Measurements from ENCODE around the gene GSS.

The GSS gene

GRCh38 chr20:34955231-34956040 lies at the start of gene GSS, which contains the start of gene MYH7B:
TSS of gene GSS (minus strand) at chr20:34955806. CDS start at chr20:34951852, 3,954 bp downstream.
TSS of gene MYH7B (plus strand) at chr20:34955868. CDS start at chr20:34978006, 22,138 bp downstream.
- H3K9me3 ChIP-seq (ENCODE audit: control insufficient read depth, low read length) = no peaks in the 10 kb centered on the region
- H3K4me3 ChIP-seq (ENCODE audit: low read length) = peak within 1 kb of the TSS; percentile 90
- no peaks in the 10 kb centered on the region for H3K27me3 ChIP-seq (replicated peaks; ENCODE audit: control insufficient read depth, insufficient read depth, low read length)
- DNase-seq (ENCODE audit: low read depth) = peak; percentile 98
- peaks cover 10% of the 10 kb centered on the region for H3K4me1 ChIP-seq (ENCODE audit: control insufficient read depth, insufficient read depth, low read length)
- H3K36me3 ChIP-seq (ENCODE audit: control insufficient read depth, insufficient read depth, low read length, severe bottlenecking) = peaks cover 9% of the 10 kb centered on the region
- peak within 1 kb of the TSS; percentile 94 for H3K9ac ChIP-seq (ENCODE audit: low read length)

GRCh38 chr20:35004749-35005462 lies 49.3 kb upstream of the GSS start:
- Histone ChIP-seq H3K9ac (ENCODE audit: low read length) (no peak overlapping the region), H3K4me3 (ENCODE audit: low read length) (no peak overlapping the region), H3K4me1 (ENCODE audit: control insufficient read depth, insufficient read depth, low read length) (peaks cover 22% of the 10 kb centered on the region), H3K9me3 (ENCODE audit: control insufficient read depth, low read length) (no peaks in the 10 kb centered on the region), H3K36me3 (ENCODE audit: control insufficient read depth, insufficient read depth, low read length, severe bottlenecking) (peaks cover 100% of the 10 kb centered on the region), H3K27me3 (replicated peaks; ENCODE audit: control insufficient read depth, insufficient read depth, low read length) (no peaks in the 10 kb centered on the region)
- DNase-seq (ENCODE audit: low read depth) = no peak

GRCh38 chr20:35004051-35004725 lies 48.6 kb upstream of the GSS start:
- Histone ChIP-seq H3K4me3 (ENCODE audit: low read length) (no peak overlapping the region), H3K9me3 (ENCODE audit: control insufficient read depth, low read length) (no peaks in the 10 kb centered on the region), H3K27me3 (replicated peaks; ENCODE audit: control insufficient read depth, insufficient read depth, low read length) (no peaks in the 10 kb centered on the region), H3K4me1 (ENCODE audit: control insufficient read depth, insufficient read depth, low read length) (peaks cover 15% of the 10 kb centered on the region), H3K36me3 (ENCODE audit: control insufficient read depth, insufficient read depth, low read length, severe bottlenecking) (peaks cover 100% of the 10 kb centered on the region), H3K9ac (ENCODE audit: low read length) (no peak overlapping the region)
- DNase-seq (ENCODE audit: low read depth) = no peak

- no peaks in the 10 kb centered on the region for H3K27me3 ChIP-seq (replicated peaks; ENCODE audit: control insufficient read depth, insufficient read depth, low read length)
- no peak for DNase-seq (ENCODE audit: low read depth)
- no peaks in the 10 kb centered on the region for H3K9me3 ChIP-seq (ENCODE audit: control insufficient read depth, low read length)
- H3K4me3 ChIP-seq (ENCODE audit: low read length) = no peak overlapping the region
- H3K36me3 ChIP-seq (ENCODE audit: control insufficient read depth, insufficient read depth, low read length, severe bottlenecking) = peaks cover 100% of the 10 kb centered on the region
- peaks cover 7% of the 10 kb centered on the region for H3K4me1 ChIP-seq (ENCODE audit: control insufficient read depth, insufficient read depth, low read length)
- no peak overlapping the region for H3K9ac ChIP-seq (ENCODE audit: low read length)
Measured at GRCh38 chr20:35003211-35004031, 47.8 kb upstream of the GSS start.

- no peak overlapping the region for H3K4me3 ChIP-seq (ENCODE audit: low read length)
- no peaks in the 10 kb centered on the region for H3K9me3 ChIP-seq (ENCODE audit: control insufficient read depth, low read length)
- DNase-seq (ENCODE audit: low read depth) = no peak
- peaks cover 98% of the 10 kb centered on the region for H3K36me3 ChIP-seq (ENCODE audit: control insufficient read depth, insufficient read depth, low read length, severe bottlenecking)
- no peaks in the 10 kb centered on the region for H3K27me3 ChIP-seq (replicated peaks; ENCODE audit: control insufficient read depth, insufficient read depth, low read length)
- H3K9ac ChIP-seq (ENCODE audit: low read length) = no peak overlapping the region
- no peaks in the 10 kb centered on the region for H3K4me1 ChIP-seq (ENCODE audit: control insufficient read depth, insufficient read depth, low read length)
Measured at GRCh38 chr20:35002426-35003210, 47.0 kb upstream of the GSS start.

- Histone ChIP-seq H3K36me3 (ENCODE audit: control insufficient read depth, insufficient read depth, low read length, severe bottlenecking) (peaks cover 89% of the 10 kb centered on the region), H3K9me3 (ENCODE audit: control insufficient read depth, low read length) (no peaks in the 10 kb centered on the region), H3K9ac (ENCODE audit: low read length) (no peak overlapping the region), H3K27me3 (replicated peaks; ENCODE audit: control insufficient read depth, insufficient read depth, low read length) (no peaks in the 10 kb centered on the region), H3K4me1 (ENCODE audit: control insufficient read depth, insufficient read depth, low read length) (no peaks in the 10 kb centered on the region), H3K4me3 (ENCODE audit: low read length) (no peak overlapping the region)
- DNase-seq (ENCODE audit: low read depth) = peak; percentile 15
Measured at GRCh38 chr20:35001596-35002362, 46.2 kb upstream of the GSS start.

- Histone ChIP-seq H3K36me3 (ENCODE audit: control insufficient read depth, insufficient read depth, low read length, severe bottlenecking) (peaks cover 86% of the 10 kb centered on the region), H3K9me3 (ENCODE audit: control insufficient read depth, low read length) (no peaks in the 10 kb centered on the region), H3K4me3 (ENCODE audit: low read length) (no peak overlapping the region), H3K9ac (ENCODE audit: low read length) (no peak overlapping the region), H3K27me3 (replicated peaks; ENCODE audit: control insufficient read depth, insufficient read depth, low read length) (no peaks in the 10 kb centered on the region), H3K4me1 (ENCODE audit: control insufficient read depth, insufficient read depth, low read length) (no peaks in the 10 kb centered on the region)
- no peak for DNase-seq (ENCODE audit: low read depth)
Measured at GRCh38 chr20:35000922-35001595, 45.5 kb upstream of the GSS start.

- H3K4me1 ChIP-seq (ENCODE audit: control insufficient read depth, insufficient read depth, low read length) = no peaks in the 10 kb centered on the region
- DNase-seq (ENCODE audit: low read depth) = no peak
- no peak overlapping the region for H3K4me3 ChIP-seq (ENCODE audit: low read length)
- no peaks in the 10 kb centered on the region for H3K9me3 ChIP-seq (ENCODE audit: control insufficient read depth, low read length)
- peaks cover 86% of the 10 kb centered on the region for H3K36me3 ChIP-seq (ENCODE audit: control insufficient read depth, insufficient read depth, low read length, severe bottlenecking)
- no peaks in the 10 kb centered on the region for H3K27me3 ChIP-seq (replicated peaks; ENCODE audit: control insufficient read depth, insufficient read depth, low read length)
- H3K9ac ChIP-seq (ENCODE audit: low read length) = no peak overlapping the region
Measured at GRCh38 chr20:35000311-35000921, 44.8 kb upstream of the GSS start.

- Histone ChIP-seq H3K27me3 (replicated peaks; ENCODE audit: control insufficient read depth, insufficient read depth, low read length) (no peaks in the 10 kb centered on the region), H3K9me3 (ENCODE audit: control insufficient read depth, low read length) (no peaks in the 10 kb centered on the region), H3K4me1 (ENCODE audit: control insufficient read depth, insufficient read depth, low read length) (no peaks in the 10 kb centered on the region), H3K4me3 (ENCODE audit: low read length) (no peak overlapping the region), H3K36me3 (ENCODE audit: control insufficient read depth, insufficient read depth, low read length, severe bottlenecking) (peaks cover 82% of the 10 kb centered on the region), H3K9ac (ENCODE audit: low read length) (no peak overlapping the region)
- no peak for DNase-seq (ENCODE audit: low read depth)
Measured at GRCh38 chr20:34999782-35000181, 44.2 kb upstream of the GSS start.

All from adipocyte (in vitro differentiated cells).